GM23248 (cell line): ENCODE results near the gene MRPL33. TPM values are rescaled to one million over a fixed set of nuclear protein-coding genes. Genes with fewer than 3 reads are reported as not detected.
A peak's percentile ranks its signal among the peaks of the same experiment; 100 is the strongest.

Experiments
- DNase-seq: peaks from one replicate; pipeline ENCODE4 v3.0.0-alpha.2; 2015
- H2AFZ ChIP-seq: fragments of 200-600 bp; sonication (generic); 2 replicates; pipeline ENCODE4 v1.6.1; 2016; ENCODE audit warnings: antibody characterized with exemption
- H3F3A ChIP-seq: fragments of 200-600 bp; sonication (generic); 2 replicates; pipeline ENCODE4 v1.6.1; 2016; ENCODE audit warnings: mild to moderate bottlenecking, antibody characterized with exemption, mixed run types; ENCODE audit not compliant: insufficient read depth
- H3K27ac ChIP-seq: fragments of 200-600 bp; sonication (generic); 2 replicates; pipeline ENCODE4 v1.5.1; 2016; ENCODE audit warnings: mild to moderate bottlenecking
- H3K27me3 ChIP-seq: fragments of 200-600 bp; sonication (generic); replicated peaks from 2 replicates; pipeline ENCODE4 v1.6.1; 2016; ENCODE audit warnings: mild to moderate bottlenecking; ENCODE audit not compliant: insufficient read depth
- H3K36me3 ChIP-seq: fragments of 200-600 bp; sonication (generic); 2 replicates; pipeline ENCODE4 v1.6.1; 2016; ENCODE audit warnings: low read depth, mild to moderate bottlenecking
- H3K4me1 ChIP-seq: fragments of 200-600 bp; sonication (generic); 2 replicates; pipeline ENCODE4 v1.6.1; 2016; ENCODE audit warnings: mild to moderate bottlenecking; ENCODE audit not compliant: insufficient read depth
- H3K4me2 ChIP-seq: fragments of 200-600 bp; sonication (generic); one replicate; pipeline ENCODE4 v1.6.1; 2016; ENCODE audit warnings: mild to moderate bottlenecking; ENCODE audit not compliant: unreplicated experiment
- H3K4me3 ChIP-seq: fragments of 200-600 bp; sonication (generic); 2 replicates; pipeline ENCODE4 v1.5.1; 2016; ENCODE audit warnings: mild to moderate bottlenecking
- H3K79me2 ChIP-seq: fragments of 200-600 bp; sonication (generic); 2 replicates; pipeline ENCODE4 v1.6.1; 2016; ENCODE audit warnings: mild to moderate bottlenecking; ENCODE audit not compliant: insufficient read depth
- H3K9ac ChIP-seq: fragments of 200-600 bp; sonication (generic); 2 replicates; pipeline ENCODE4 v1.6.1; 2016; ENCODE audit warnings: mild to moderate bottlenecking
- H3K9me2 ChIP-seq: fragments of 200-600 bp; sonication (generic); 2 replicates; pipeline ENCODE4 v1.6.1; 2016; ENCODE audit warnings: mixed run types, mild to moderate bottlenecking, moderate library complexity; ENCODE audit not compliant: insufficient read depth
- H3K9me3 ChIP-seq: fragments of 200-600 bp; sonication (generic); one replicate; pipeline ENCODE4 v1.6.1; 2017; ENCODE audit warnings: low read depth
- H4K20me1 ChIP-seq: fragments of 200-600 bp; sonication (generic); 2 replicates; pipeline ENCODE4 v1.6.0; 2016; ENCODE audit not compliant: insufficient read depth
- EZH2 ChIP-seq: fragments of 200-600 bp; sonication (generic); IDR thresholded peaks from 2 replicates; pipeline ENCODE4 v1.6.1; 2018; ENCODE audit warnings: antibody characterized with exemption, mild to moderate bottlenecking; ENCODE audit not compliant: insufficient read depth, poor library complexity, severe bottlenecking
- EZH2phosphoT487 ChIP-seq: fragments of 200-600 bp; sonication (generic); IDR thresholded peaks from 2 replicates; pipeline ENCODE4 v1.6.1; 2018; ENCODE audit warnings: antibody characterized with exemption, moderate library complexity, mild to moderate bottlenecking, low read depth; ENCODE audit not compliant: insufficient read depth
- WGBS, 2 experiments: methylation state at CpG; one replicate each; pipeline ENCODE4 v1.1.6; 2015 to 2017; ENCODE audit warnings: low lambda C conversion rate in 2 of 2, low coverage in 1 of 2; ENCODE audit errors: missing lambda C conversion rate in 2 of 2; 5-methylcytosine and 5-hydroxymethylcytosine counted together
- in situ Hi-C: fragments of 300-500 bp; cut with MboI; formaldehyde crosslinking; loops from 2 replicates; pipeline ENCODE4 v1.15.0; 2020
- polyA plus RNA-seq: library from polyadenylated mRNA; unstranded; fragments of >200 nt; fragmentation: Nextera tagmentation; extraction: Ambion mirVana; gene quantifications from 2 replicates; pipeline ENCODE4 v1.2.1, GENCODE V29; 2016
- total RNA-seq: library from RNA; depleted of rRNA; stranded (reverse); fragments of >200 nt; shearing (Covaris generic); gene quantifications from 2 replicates; pipeline ENCODE4 v1.2.3, GENCODE V29; 2014

Gene MRPL33
- total and polyA plus RNA-seq, 2 experiments from 2014 or later = 70.8 to 340 TPM

DNA sequence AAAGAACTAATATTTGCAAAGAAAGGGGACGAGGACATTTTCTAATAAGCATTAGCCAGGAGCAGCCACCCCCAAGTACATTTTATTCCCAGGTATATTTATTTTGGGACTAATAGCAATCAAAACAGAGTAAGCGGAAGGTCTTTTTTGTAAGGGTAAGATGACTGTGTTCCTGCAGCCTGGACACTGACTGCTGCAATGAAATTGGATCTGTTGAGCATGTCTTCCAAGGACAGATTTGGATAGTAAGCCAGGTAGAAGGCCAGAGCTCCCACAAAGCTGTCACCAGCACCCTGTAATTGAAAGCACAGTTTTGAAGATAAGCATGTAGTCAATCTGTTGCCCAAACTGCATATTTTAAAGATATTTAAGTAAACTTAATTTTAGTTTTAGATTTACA is 10.0 kb downstream of the MRPL33 start:
- H3K27ac ChIP-seq = no peak overlapping the region
- no peaks in the 10 kb centered on the region for H3K27me3 ChIP-seq
- peaks cover 20% of the 10 kb centered on the region for H3K4me1 ChIP-seq
- in situ Hi-C loops = no loop called here
- no peak overlapping the region for H2AFZ ChIP-seq
- no peaks in the 10 kb centered on the region for H3K9me2 ChIP-seq
- H3K9me3 ChIP-seq = no peaks in the 10 kb centered on the region
- no peak overlapping the region for H3K4me3 ChIP-seq
- H4K20me1 ChIP-seq = no peaks in the 10 kb centered on the region
- DNase-seq = no peak
- H3K9ac ChIP-seq = no peak overlapping the region
- peaks cover 18% of the 10 kb centered on the region; the same call in 1 of the 2 replicates for H3K36me3 ChIP-seq
- WGBS, 2 experiments = 100% methylated on average over 2 of the region's 2 CpGs
- TF ChIP-seq EZH2 (no peak), EZH2phosphoT487 (no peak)
- peaks cover 6% of the 10 kb centered on the region for H3F3A ChIP-seq
- H3K4me2 ChIP-seq = no peak overlapping the region
- H3K79me2 ChIP-seq = peaks cover 67% of the 10 kb centered on the region

DNA sequence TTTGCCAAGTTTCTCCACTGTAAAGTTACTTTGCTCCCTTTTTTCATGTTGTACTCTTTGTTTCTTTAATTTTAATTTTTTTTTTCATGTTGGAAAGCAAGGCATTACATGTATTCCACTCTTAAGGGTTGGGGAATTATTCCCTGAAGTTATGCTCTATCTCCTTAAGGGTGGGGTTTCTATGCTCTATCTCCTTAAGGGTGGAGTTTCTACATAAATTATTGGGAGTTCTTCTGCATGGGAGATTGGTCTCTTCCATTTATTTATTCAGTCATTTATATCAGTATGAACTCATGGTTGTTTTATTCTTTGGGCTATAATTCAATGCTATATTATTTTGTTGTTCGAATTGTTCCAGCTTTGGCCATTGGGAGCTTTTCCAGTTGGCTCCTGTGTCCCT is 11.2 kb downstream of the MRPL33 start:
- no peak overlapping the region for H3K4me3 ChIP-seq
- no peak for TF ChIP-seq EZH2phosphoT487
- TF ChIP-seq EZH2 = no peak
- H3K36me3 ChIP-seq = peaks cover 18% of the 10 kb centered on the region; the same call in 1 of the 2 replicates
- no peaks in the 10 kb centered on the region for H3F3A ChIP-seq
- no peak overlapping the region for H2AFZ ChIP-seq
- no peaks in the 10 kb centered on the region for H3K27me3 ChIP-seq
- H3K4me1 ChIP-seq = peaks cover 9% of the 10 kb centered on the region
- no peak for DNase-seq
- no peaks in the 10 kb centered on the region for H3K9me2 ChIP-seq
- H3K79me2 ChIP-seq = peaks cover 55% of the 10 kb centered on the region
- in situ Hi-C loops = no loop called here
- 94 to 97% methylated on average over 1 of the region's 1 CpG for WGBS, 2 experiments
- H3K4me2 ChIP-seq = no peak overlapping the region
- no peak overlapping the region for H3K9ac ChIP-seq
- no peaks in the 10 kb centered on the region for H4K20me1 ChIP-seq
- H3K27ac ChIP-seq = no peak overlapping the region
- no peaks in the 10 kb centered on the region for H3K9me3 ChIP-seq

DNA sequence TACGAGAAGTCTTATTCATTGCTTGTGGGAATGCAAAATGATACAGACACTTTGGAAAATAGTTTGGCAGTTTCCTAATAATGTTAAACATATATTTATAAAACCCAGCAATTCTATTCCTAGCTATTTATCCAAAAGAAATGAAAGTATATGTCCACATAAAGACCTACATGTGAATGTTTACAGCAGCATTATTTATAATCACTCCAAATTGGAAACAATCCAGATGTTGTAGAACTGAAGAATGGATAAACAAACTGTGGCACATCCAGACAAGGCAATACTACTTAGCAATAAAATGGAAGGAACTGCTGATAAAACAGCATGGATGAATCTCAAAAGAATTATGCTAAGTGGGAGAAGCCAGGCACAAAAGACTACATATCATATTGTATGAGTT is 19.3 kb downstream of the MRPL33 start:
- Histone ChIP-seq H3K9me3 (no peaks in the 10 kb centered on the region), H3F3A (peaks cover 13% of the 10 kb centered on the region), H3K4me3 (no peak overlapping the region), H3K36me3 (no peaks in the 10 kb centered on the region), H4K20me1 (no peaks in the 10 kb centered on the region), H2AFZ (no peak overlapping the region), H3K79me2 (no peaks in the 10 kb centered on the region), H3K27ac (no peak overlapping the region), H3K4me1 (peaks cover 23% of the 10 kb centered on the region), H3K27me3 (no peaks in the 10 kb centered on the region), H3K9me2 (no peaks in the 10 kb centered on the region), H3K9ac (no peak overlapping the region), H3K4me2 (no peak overlapping the region)
- no peak for TF ChIP-seq EZH2phosphoT487
- no peak for TF ChIP-seq EZH2
- WGBS, 2 experiments = 96 to 98% methylated on average over 1 of the region's 1 CpG
- in situ Hi-C loops = no loop called here
- DNase-seq = no peak

DNA sequence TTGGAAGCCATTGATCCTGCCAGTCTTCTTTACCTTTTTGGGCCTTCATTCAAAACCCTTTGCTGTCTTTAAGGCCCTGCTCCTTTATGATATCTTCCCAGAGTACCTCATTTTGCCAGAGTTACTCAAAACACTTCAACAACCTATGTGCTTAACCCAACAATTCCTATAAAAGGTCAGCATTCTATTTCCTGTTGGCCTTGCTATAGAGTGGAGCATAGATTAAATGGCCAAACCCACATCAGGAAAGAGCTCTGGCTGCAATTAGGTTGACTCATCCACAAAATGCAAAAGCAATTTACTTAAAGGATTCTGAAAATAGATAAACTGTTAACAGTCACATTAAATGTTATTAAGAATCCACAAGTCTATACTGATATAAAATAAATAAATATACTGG is 21.2 kb downstream of the MRPL33 start:
- Histone ChIP-seq H2AFZ (peak overlapping the region; percentile 56), H3K27ac (peak overlapping the region; percentile 46)

More for the DNA sequence above, 21.2 kb downstream of the MRPL33 start:
- Histone ChIP-seq H3K9ac (no peak overlapping the region), H3K27me3 (no peaks in the 10 kb centered on the region), H3F3A (peaks cover 13% of the 10 kb centered on the region), H3K4me1 (peaks cover 30% of the 10 kb centered on the region), H3K9me2 (no peaks in the 10 kb centered on the region), H3K79me2 (no peaks in the 10 kb centered on the region), H3K4me2 (peak overlapping the region; percentile 7), H3K4me3 (no peak overlapping the region), H3K36me3 (no peaks in the 10 kb centered on the region), H4K20me1 (no peaks in the 10 kb centered on the region), H3K9me3 (no peaks in the 10 kb centered on the region)
- peak; percentile 58 for DNase-seq
- TF ChIP-seq EZH2phosphoT487 (no peak), EZH2 (no peak)
- in situ Hi-C loops = no loop called here
